Left lobe of liver (tissue), 2 donors: Measurements from ENCODE around the gene TBCD. TPM values are rescaled to one million over a fixed set of nuclear protein-coding genes. Genes with fewer than 3 reads are reported as not detected.

Experiments used
- ATAC-seq: fragments of 200-7000 bp; cut with Tn5 transposase; one replicate; pipeline ENCODE4 v1.9.1; 2020; ENCODE audit warnings: mild to moderate bottlenecking, moderate library complexity
- DNase-seq: peaks from one replicate; pipeline ENCODE4 v3.0.0-alpha.2; 2020; ENCODE audit warnings: low spot score
- total RNA-seq: library from RNA; stranded (reverse); gene quantifications from one replicate; pipeline ENCODE4 v1.2.1, GENCODE V29; 2021
- donor health status: DM: no; HTN: no; CAD: no; lungs with moderate emphysema.
- donor health status: DM: no; HTN: yes; CAD: no.

TBCD gene
- total RNA-seq, 1 donor from 2014 or later: 46.2 TPM

DNA sequence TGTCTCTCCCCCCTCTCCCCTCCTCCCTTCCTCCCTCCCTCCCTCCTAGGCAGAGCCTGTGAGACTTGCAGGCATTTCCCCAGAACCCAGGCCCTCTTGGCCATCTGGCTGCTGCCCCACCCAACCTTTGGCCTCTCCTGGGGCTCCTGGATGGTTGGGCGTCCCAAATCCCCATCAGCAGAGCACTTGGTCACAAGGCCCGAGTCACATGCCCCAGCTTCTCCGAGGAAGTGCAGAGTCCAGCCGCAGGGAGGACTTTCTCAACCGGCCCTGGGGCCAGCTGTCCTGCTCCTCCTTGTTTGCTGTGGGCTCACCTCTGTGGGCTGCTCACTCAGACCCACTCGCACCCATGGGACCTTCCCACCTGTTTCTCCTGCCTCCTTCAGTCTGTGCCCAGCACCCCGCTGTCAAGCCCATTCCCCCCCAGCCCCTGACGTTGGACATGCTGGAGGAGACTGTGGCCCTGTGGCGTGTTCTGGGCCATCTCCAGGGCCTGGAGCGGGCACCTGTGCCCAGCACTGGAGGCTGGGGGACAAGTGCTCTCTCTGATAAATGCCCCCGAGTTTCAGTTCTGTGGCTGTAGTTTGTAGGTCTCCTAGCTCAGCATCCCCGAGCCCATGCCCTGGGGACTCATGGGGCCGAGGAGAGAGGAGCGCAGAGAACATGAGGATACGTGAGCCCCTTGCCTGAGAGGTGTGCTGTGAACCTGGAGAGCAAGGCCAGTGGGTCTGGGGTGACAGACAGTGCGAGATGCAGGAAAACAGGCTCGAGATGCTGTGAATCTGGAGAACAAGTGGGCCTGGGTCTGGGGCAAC lies 130.2 kb downstream of the TBCD start:
- no peak for DNase-seq

DNA sequence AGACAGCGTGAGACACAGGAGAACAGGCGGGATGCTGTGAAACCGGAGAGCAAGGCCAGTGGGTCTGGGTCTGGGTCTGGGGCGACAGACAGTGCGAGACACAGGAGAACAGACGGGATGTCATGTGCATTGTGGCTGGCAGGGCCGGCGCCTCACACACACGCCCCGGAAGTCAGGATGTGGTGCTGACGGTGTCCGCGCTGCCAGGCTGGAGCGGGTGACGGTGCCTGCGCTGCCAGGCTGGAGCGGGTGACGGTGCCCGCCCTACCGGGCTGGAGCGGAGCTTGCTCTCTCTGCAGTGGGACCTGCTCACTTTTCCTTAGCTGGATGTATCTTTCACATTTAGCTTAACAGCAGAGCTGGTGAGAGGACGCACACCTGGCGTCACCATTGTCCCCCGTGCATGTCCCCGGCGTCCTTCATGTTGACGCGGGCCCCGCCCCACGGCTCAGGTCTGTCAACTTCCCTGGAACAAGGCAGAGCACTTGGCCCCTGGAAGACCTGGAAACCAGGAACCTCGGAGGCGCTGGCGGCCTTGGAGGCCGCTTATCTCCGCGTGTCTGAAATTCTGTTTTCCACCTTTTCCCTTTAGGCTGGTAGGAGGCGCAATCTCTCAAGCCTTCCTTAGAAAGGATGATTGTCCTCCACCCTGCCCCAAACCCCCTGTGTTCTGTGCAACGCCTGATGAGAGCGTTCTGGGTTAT lies 131.0 kb downstream of the TBCD start:
- no peak for DNase-seq
- no peak for ATAC-seq

More for the DNA sequence above, 130.2 kb downstream of the TBCD start:
- peak; percentile 75 for ATAC-seq

DNA sequence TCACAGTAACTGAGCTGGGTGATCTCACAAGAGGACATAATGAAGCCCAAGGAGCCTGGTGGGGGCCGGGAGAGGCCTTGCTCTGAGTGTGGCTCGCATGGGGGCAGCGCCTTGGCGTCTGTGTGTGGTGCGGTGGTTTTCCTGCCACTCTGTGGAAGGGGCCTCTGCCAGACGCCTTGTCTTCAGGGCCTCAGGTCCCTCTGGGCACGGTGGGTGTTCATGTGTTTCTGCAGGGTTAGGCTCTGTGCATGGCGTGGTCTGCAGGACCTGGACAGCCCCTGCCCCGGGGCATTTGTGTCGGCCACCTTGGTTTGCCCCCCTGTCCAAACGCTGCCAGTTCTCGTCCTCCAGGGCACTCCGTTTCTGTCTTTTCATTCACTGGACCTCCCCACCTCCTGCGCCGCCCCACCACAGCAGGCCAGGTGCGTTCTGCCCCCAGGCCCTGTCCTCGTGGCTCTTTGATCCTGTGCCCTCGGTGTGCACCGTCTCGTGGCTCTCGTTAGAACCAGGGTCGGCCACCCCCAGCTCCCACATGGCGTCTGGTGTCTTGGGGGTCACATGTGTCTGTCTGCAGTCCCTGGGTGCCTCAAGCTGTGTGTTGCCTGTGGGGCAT lies 131.7 kb downstream of the TBCD start:
- DNase-seq (no peak), ATAC-seq (no peak)

DNA sequence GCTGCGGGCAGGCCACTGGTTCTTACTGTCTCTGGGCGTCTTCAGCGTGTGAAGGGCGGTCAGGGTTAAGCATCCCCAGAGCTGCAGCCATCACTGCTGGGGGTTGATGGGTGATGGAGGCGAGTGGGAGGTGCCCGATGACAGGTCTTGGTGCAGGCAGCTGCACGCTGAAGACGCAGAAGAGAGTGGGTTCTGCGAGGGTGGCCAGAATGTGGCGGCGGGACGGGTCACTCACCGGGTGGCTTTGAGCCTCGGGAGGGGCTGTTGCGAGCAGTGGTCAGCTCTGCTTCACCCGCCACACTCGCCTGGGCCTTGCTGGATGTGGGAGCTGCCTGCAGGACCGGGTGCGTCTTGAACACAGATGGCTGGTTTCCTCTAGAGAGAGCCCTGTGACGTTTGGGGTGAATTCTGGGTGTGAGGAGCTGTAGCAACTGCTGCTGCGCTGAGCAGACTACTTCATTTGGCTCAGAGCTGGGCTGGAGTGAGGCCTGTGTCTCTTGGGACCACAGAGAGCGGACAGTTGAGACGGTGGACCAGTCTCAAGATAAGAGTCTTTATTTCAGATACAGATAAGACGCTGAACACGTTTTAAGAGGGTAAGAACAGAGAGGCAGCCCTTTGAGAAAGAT lies 132.6 kb downstream of the TBCD start:
- DNase-seq: no peak
- no peak for ATAC-seq

DNA sequence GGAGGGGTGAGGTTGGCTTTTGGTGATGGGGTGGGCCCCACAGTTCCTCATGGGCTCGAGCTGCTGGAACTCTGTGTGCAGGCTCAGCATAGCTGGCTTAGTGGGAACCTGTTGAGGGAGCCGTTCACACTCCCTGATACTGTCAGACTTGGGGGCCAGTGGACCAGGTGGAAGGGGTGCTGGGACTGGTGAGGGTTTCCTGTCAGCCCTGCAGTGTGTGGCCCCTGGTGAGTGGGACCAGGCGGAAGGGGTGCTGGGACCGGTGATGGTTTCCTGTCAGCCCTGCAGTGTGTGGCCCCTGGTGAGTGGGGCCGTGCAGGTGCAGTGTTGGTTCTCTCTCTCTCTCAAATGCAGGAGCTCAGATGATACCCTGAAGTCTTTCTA lies 133.1 kb downstream of the TBCD start:
- no peak for ATAC-seq
- no peak for DNase-seq

DNA sequence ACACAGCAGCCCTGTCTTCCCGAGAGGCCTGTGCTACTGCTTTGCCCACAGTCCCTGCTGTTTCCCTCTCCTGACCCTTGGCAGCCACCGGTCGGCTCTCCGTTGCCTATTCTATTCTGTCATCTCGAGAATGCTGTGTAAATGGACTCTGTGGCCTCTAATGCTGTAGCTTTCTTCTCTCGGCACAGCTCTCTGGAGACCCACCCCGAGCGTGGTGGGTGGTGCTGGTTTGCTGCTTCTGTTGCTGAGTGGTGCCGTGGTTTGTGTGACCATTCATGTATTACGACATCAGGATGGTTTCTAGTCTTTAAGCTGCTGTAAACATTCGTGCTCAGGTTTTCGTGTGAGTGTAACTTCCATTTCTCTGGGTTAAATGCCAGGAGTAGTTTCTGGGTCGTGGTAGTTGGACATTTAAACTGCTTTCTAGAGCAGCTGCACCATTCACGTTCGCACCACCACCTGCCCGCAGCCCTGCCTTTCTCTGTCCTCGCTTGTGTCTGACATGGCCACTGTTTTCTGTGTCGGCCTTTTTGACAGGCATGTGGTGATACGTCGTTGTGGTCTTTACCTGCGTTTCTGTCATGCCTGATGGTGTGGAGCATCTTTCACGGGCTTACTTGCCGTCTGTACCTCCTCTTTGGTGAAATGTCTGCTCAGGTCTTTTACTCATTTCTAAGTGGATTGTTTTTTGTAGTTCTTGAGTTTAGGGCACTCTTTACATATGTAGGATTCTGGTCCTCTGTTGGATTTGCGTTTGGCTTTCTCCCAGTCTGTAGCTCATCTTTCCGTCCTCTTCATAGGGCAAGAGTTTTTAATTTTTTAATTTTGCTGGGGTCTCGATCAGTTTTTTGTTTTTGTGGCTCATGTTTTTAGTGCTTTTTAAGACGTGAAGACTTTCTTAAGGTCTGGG lies 135.6 kb downstream of the TBCD start:
- DNase-seq (no peak), ATAC-seq (no peak)

DNA sequence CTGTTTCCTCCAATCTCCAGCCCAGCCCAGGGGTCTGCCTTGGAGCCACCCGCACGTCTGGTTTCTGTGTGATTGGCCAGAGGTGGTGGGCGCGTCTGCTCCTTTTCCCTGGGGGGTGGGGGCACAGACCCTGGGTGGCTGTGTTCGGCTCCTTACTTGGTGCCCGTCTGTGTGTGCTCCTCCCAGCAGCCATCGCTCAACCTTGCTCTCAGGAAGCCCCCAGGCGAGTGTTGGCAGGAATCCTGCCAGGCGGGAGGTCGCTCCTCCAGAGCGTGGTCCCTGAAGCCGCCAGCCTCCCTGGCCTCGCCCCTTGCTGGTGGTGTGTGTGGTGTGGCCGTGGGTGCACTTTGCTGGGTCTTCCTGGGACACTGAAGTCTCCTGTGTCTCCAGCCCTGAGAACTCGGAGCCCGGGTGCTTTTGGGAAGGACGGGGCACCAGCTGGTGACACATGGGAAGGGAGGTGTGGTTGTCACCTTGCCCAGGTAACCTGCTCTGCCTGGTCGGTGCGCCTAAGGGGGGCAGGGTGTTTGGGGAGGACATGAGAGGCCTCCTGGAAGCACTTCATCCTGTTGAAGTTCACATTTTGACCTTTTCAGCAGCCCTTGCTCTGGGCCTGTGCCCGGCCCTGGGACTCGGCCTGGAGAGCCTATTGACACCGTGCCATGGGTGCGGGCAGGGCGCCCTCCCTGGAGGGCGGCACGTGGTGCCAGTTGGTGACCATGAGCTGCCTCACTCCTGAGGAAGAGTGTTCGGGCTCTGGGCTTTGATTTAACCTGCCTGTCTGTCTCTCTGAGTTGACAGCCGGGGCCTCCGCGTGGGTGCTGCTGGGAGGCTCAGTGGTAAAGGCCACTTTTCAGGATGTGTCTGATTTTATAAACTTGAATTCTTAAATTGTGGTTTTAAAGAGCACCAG lies 137.0 kb downstream of the TBCD start:
- peak; percentile 88 for ATAC-seq
- DNase-seq: peak; percentile 96

DNA sequence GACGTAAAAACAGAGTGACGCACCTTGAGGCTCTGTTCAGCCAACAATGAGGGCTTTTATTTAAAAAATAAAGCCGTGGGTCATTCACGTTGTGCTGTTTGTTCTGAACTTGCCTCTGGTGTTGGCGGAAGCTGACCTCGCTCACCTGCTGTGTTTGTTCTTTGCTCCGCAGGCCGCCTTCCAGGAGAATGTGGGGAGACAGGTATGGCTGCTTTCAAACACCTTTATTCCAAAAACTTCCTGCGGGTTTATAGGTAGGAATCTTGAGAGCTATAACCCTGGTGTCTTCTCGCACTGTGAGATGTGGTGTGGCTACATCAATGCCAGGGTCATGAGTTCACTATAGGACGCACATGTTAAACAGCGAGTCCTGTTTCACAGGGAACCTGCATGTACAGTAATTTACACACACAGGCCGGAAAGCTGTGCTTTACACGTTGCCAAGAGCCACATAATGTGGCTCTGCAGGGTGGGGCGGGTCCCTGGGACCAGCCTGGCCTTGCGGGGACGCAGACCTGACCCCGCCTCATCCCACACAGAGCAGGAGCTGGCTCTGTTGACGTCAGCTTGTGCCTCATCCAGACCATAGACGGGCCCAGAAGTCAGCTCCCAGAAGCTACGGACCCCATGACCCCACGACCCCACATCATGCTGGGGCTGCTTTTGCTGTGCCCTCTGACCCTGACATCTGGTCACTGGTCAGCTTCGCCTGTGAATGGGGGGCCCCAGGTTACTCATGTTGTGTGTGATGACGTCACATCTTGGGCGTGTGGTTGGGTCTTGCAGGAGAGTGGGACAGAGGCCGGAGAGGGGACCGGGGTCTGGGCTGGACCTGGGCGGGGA lies 137.9 kb downstream of the TBCD start:
- peak; percentile 74 for ATAC-seq
- peak; percentile 77 for DNase-seq

DNA sequence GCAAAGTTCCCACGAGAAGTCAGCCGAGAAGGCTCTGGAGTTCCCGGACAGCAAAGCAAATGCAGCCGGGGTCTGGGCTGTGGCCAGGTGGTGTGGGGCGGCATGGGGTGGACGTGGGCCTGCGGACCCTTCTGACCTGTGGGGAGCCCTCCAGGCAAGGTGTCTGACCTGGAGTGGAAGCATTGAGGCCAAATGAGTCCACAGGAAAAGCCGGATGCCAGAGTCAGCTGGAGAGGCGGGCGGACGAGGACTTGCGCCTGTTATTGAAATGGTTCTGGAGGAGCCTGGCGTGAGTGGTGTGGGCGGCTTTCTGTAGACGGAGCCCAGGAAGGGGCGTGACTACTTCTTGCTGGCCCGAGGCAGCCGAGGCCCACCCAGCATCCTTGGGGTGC lies 138.5 kb downstream of the TBCD start:
- no peak for DNase-seq
- ATAC-seq: no peak

DNA sequence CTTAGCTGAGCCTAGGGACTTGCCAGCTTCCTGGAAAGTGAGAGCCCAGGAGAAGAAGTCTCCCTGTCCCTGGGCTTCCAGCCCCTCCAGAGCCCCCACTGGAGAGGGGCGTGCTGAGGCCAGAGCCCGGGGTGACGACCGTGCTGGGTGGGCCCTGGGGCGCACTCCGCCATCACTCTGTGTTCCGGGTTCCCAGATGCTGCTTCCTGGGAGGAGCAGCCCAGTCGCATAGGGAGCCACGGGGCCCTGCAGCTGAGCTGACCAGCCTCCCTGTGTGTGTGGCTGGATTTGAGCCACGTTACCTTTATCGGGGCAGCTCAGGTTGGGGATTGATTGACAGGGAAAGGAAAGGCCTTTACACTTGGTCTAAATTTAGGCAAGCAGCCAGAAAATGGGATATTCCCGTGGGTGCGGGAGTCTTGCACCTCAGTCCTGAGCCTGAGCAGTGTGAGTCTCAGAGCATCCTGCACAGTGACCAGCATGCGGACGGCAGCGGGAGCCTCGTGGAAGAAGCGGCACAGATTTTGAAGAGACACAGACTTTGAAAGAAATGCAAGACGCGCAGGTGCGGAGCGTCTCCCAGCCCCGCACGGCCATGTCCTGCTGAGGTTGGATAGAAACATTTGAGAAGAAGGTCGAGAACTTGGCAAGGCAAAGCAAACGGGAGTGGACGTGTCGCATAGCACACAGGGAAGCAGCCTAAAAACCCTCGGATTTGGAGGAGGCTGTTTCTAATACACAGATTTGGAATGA lies 139.2 kb downstream of the TBCD start:
- DNase-seq: no peak
- no peak for ATAC-seq

DNA sequence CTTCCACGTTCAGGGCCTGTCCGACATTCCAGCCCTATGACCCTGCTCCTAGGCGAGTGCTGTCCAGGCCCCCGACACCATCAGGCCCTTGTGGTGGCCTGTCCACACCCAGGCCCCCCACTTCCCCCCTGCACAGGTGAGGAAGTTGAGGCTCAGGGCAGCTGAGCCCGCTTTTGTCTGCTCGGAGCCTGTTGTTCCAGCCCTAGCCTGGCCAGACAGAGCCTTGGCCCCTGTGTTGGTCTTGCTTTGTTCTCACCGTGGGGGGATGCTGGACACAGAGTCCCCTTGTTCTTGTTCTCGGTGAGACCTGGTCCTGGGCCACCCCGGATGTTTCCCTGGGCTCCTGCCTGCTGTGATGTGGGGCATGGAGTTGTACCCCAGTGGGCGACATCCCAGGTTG lies 140.0 kb downstream of the TBCD start:
- no peak for ATAC-seq
- no peak for DNase-seq

DNA sequence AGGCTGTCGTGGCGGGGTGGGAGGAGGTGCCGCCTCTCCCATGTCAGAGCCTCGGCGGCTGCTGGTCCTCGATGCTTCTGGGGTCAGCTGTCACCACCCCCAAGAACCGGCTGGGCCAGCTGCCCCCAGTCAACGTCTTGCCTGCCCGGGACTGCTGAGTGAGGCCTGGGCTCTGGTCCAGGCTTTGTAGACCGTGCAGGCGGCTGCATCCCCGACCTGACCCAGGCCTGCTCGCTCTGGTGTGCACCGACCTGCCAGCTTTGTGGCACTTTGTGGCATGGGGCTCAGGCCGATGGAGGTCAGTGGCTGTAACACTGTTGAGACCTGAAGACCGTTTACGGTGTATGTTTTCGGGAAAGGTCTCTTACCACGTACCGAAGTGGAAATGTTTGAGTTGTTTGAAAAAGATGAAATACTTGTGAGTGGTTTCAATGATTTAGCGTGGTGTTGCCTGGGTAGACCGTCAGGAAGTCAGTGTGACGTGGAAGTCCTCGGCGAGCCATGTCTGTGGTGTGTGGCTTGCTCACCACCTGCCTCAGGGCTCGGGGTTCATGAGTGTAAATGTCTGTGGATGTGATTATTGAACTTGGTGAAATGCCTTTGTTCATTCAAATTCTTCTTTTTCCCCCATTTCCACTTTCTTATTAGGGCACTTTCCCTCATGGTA lies 141.2 kb downstream of the TBCD start:
- no peak for ATAC-seq
- DNase-seq: no peak

DNA sequence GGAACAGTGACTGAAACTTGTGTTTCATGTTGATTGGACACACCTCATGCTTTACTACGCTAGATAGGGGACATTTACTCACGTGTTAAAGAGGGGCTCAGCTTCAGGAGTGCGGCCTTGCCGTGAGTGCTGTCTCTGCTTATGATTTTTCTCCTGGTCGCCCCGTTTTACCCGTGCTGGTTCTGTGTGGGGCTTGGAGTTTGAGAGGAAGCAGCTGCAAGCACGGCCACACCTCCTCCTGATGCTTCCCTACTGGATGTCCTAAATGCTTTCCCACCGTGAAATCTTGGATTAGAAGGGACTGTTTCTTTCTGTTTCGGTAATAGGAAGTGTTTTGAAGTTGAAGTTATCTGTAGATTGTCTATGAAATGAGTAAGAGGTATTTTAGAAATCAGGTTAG lies 141.9 kb downstream of the TBCD start:
- ATAC-seq (no peak), DNase-seq (no peak)

DNA sequence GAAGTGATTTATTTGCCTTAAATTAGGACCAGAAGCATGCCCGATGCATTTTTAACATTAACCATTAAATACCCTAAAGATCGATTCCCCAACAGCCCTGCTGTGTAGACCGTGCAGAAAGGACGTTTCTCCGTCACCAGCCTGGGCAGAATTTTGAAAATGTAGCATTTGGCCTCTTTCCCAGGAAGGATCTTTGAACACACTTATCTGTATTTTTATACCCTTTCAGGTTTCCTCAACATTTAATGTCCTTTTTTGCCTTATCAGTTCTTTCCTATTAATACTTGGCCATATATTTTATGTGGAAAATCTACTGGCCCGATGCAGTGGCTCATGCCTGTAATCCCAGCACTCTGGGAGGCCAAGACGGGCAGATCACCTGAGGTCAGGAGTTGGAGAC lies 142.5 kb downstream of the TBCD start:
- ATAC-seq (no peak), DNase-seq (no peak)

DNA sequence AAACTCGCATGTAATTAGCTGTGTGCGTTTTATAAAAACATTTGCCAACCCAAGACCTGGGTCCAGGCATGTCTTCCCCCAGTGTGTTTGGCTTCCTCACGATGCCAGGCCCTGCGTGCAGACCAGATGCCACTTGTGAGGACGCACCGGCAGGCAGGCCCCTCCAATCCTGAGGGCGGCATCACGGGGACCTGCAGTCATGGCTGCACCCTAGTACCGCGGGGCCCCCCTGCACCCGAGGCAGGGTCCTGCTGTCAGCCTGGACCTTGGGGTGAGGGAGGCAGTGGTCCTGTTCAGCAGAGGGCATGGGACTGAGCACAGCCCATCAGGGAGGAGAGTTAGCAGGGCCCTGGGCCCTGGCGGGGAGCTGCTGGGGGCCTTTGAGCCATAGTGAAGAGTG lies 143.2 kb downstream of the TBCD start:
- ATAC-seq (no peak), DNase-seq (no peak)

DNA sequence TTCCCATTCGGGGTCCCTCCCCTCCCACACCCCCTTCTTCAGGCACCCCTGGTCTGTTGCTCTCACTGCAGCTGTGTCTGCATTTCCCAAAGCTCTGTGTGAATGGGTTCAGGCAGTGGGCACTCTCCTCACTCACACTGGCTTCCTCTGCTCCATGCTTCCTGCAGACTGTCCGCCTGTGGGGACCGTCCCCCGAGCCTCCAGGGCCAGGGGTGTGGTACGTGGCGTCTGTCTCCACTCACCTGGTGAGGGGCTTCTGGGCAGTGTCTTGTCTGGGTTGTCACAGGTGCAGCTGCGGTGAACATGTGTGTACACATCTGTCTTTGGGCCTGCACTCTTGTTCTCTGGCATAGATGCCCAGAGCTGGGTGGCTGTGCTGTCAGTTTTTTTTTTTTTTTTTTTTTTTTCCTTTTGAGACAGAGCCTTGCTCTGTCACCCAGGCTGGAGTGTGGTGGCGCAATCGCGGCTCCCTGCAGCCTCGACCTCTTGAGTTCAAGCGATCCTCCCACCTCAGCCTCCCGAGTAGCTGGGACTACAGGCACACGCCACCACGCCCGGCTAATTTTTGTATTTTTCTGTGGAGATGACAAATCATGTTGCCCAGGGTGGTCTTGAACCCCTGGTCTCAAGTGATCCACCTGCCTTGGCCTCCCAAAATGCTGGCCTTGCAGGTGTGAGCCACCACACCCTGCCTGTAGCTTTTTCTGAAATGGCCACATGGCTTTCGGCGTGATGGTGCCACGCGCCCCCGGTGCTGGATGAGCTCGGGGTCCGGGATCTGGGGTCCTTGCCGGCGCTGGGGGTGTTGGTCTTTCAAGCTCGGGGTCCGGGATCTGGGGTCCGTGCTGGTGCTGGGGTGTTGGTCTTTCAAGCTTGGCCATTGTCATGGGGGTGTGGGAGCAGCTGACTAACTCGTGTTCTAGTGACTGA lies 144.5 kb downstream of the TBCD start:
- ATAC-seq (no peak), DNase-seq (no peak)
